ENCODE measurements around the gene TNPO2.

Gene TNPO2

DNA sequence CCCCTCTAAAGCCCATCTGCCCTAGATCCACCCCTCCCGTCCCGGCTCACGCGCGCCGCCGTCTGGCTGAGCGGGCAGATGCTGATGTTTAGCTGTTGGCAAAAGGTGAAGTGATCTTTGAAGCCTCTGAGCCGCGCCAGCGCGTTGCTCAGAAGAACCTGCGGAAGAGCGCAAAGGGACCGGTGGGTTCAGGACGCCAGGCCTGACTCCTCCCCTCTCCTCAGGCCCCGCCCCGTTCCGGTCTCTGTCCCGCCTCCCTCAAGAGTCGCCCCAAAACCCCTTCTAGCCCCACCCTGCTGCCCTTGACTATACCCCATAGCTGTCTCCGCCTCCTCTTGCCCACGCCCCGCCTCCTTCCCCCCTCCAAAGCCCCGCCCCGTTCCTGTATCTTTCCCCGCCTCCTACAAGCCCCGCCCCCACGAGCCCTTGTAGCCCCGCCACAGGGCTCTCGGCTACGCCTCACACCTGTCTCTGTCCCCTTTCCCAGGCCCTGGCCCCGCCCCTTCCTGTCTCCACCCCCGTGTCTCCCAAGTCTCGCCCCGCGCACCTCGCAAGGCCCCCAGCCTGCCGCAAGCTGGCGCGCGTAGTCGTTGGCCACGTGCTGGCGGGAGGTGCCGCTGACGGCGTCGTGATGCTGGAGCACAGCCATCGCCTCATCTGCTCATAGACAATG lies 66.7 kb downstream of the TNPO2 start:
- DNase-seq (ENCODE audit: extremely low read depth, insufficient read length) = no peak
- no peak for TF ChIP-seq CTCF (IDR thresholded peaks at IDR 0.05; ENCODE audit: insufficient read depth, low read length, poor library complexity, severe bottlenecking)
- H3K27me3 ChIP-seq (replicated peaks; ENCODE audit: control insufficient read depth, insufficient read depth, low read length) = no peaks in the 10 kb centered on the region
- no peak overlapping the region for H3K4me3 ChIP-seq (replicated peaks; ENCODE audit: low read depth, low read length)
- H3K36me3 ChIP-seq (ENCODE audit: control insufficient read depth, insufficient read depth, low read length) = peaks cover 42% of the 10 kb centered on the region

DNA sequence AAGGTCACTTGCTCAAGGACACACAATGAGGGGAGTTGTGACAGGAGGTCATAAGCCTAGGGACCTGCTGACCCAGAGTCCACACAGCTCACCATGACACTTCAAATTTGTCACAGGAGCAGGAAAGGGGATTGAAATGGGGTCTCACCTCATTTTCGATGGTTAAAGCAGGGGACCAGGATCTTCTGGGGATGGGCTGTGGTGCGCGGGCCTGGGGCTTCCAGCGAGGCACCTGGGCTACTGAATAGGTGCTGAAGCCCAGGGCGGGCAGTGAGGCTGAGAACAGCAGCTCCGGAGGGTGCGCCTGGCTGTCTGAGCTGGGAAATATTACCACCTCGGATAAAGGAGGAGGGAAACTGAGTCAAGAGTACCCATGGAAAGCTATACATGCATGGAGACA lies 68.2 kb downstream of the TNPO2 start:
- no peak for TF ChIP-seq CTCF (IDR thresholded peaks at IDR 0.05; ENCODE audit: insufficient read depth, low read length, poor library complexity, severe bottlenecking)
- Histone ChIP-seq H3K27me3 (replicated peaks; ENCODE audit: control insufficient read depth, insufficient read depth, low read length) (no peaks in the 10 kb centered on the region), H3K36me3 (ENCODE audit: control insufficient read depth, insufficient read depth, low read length) (peaks cover 36% of the 10 kb centered on the region), H3K4me3 (replicated peaks; ENCODE audit: low read depth, low read length) (no peak overlapping the region)
- no peak for DNase-seq (ENCODE audit: extremely low read depth, insufficient read length)

DNA sequence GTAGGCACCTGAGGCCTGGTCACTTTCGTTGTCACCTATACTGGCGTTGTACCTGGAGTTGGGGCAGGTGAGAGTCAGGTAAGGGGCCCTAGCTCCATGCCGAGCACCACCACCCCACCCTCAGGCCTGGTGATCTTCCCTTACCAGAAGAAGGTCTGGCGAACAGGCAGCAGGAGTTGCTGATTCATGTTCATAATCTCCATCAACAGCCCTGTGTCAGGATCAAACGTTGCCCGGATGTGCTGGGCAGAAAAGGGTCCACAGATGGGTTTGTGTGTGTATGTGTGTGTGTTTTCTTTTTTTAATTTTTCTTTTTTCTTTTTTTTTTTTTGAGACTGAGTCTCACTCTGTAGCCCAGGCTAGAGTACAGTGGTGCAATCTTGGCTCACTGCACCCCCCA lies 71.5 kb downstream of the TNPO2 start:
- H3K36me3 ChIP-seq (ENCODE audit: control insufficient read depth, insufficient read depth, low read length) = peaks cover 36% of the 10 kb centered on the region
- DNase-seq (ENCODE audit: extremely low read depth, insufficient read length) = no peak
- no peak for TF ChIP-seq CTCF (IDR thresholded peaks at IDR 0.05; ENCODE audit: insufficient read depth, low read length, poor library complexity, severe bottlenecking)
- H3K4me3 ChIP-seq (replicated peaks; ENCODE audit: low read depth, low read length) = no peak overlapping the region
- no peaks in the 10 kb centered on the region for H3K27me3 ChIP-seq (replicated peaks; ENCODE audit: control insufficient read depth, insufficient read depth, low read length)

GRCh38 chr19:12649941-12650340 lies 73.8 kb downstream of the TNPO2 start:
- TF ChIP-seq CTCF (IDR thresholded peaks at IDR 0.05; ENCODE audit: insufficient read depth, low read length, poor library complexity, severe bottlenecking) = no peak
- Histone ChIP-seq H3K36me3 (ENCODE audit: control insufficient read depth, insufficient read depth, low read length) (peaks cover 31% of the 10 kb centered on the region), H3K4me3 (replicated peaks; ENCODE audit: low read depth, low read length) (no peak overlapping the region), H3K27me3 (replicated peaks; ENCODE audit: control insufficient read depth, insufficient read depth, low read length) (no peaks in the 10 kb centered on the region)
- no peak for DNase-seq (ENCODE audit: extremely low read depth, insufficient read length)

Measured in GM06990 (cell line).